ENCODE measurements around the gene USP36.

USP36 gene

DNA sequence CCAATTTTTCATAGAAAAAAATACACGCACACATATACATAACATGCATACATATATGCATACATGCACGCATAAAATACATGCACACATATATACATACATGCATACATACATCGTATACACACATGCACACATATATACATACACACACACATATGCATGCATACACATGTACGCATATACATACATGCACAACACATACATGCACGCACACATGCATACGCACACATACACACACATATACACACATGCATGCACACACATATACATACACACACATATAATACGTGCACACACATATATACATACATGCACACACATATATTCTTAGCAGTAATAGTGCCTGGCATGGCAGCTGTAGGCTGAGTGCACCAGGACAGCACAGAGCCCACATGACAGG lies 24.9 kb downstream of the USP36 start:
- TF ChIP-seq, protein P1, sequence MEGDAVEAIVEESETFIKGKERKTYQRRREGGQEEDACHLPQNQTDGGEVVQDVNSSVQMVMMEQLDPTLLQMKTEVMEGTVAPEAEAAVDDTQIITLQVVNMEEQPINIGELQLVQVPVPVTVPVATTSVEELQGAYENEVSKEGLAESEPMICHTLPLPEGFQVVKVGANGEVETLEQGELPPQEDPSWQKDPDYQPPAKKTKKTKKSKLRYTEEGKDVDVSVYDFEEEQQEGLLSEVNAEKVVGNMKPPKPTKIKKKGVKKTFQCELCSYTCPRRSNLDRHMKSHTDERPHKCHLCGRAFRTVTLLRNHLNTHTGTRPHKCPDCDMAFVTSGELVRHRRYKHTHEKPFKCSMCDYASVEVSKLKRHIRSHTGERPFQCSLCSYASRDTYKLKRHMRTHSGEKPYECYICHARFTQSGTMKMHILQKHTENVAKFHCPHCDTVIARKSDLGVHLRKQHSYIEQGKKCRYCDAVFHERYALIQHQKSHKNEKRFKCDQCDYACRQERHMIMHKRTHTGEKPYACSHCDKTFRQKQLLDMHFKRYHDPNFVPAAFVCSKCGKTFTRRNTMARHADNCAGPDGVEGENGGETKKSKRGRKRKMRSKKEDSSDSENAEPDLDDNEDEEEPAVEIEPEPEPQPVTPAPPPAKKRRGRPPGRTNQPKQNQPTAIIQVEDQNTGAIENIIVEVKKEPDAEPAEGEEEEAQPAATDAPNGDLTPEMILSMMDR (IDR thresholded peaks at IDR 0.05), result no peak
- no peak for DNase-seq (ENCODE audit: low spot score)
- H3K27ac ChIP-seq, result no peak overlapping the region
- H3K4me3 ChIP-seq, result no peak overlapping the region

DNA sequence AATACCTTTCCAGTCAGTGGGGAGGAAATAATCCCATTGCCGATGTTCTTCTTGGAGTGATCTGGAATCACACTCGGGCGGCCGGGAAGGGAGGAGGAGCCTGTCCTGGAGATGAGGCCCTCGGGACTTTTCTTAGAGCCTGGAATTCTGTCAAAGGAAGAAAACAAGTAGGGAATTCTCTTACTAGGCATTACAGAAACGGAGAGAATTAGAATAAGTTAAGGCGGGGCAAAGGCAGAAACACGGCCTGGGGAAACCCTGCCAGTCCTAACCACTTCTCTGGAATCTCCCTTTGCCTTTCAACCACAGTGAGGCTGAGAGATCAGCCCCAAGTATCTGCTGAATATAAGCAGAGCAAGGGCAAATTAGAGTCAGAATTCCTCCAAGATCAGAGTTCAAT lies 27.8 kb downstream of the USP36 start:
- Histone ChIP-seq H3K27ac (peak overlapping the region in 1 of 2 donors; percentile 52), H3K4me3 (no peak overlapping the region)
- TF ChIP-seq, protein P1 (IDR thresholded peaks at IDR 0.05), result no peak
- DNase-seq (ENCODE audit: low spot score), result no peak

DNA sequence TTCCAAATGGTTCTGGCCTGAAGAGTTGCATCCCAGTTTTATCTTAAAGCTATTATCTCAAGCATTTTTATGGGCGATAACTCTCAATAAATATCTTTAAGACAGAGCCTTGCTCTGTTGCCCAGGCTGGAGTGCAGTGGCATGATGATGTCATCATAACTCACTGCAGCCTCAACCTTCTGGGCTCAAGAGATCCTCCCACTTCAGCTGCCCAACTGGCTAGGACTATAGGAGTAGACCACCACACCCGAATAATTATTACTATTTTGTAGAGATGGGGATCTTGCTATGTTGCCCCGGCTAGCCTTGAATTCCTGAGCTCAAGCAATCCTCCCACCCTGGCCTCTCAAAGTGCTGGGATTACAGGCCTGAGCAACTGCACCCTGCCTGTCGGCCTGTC lies 32.5 kb downstream of the USP36 start:
- DNase-seq (ENCODE audit: low spot score), result no peak
- TF ChIP-seq, protein P1 (IDR thresholded peaks at IDR 0.05), result no peak
- Histone ChIP-seq H3K4me3 (no peak overlapping the region), H3K27ac (no peak overlapping the region)

DNA sequence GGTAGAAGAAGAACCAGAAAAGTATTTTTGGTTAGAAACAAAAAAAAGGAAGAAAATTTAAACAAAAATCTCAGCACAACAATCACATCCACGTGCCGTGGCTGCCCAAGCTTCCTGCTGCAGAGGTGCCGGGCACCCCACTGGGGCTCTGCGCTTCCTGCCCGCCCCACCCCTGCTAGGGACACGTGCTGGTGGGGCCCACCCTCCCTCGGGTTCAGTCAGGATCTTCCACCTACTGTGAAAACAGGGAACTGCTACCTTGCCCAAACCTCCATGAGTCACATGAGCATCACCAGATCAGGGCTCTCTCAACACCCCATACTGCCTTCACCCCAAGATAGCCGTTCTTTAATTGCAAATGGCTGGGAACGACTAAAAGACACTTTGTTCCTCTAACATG lies 34.2 kb downstream of the USP36 start:
- DNase-seq (ENCODE audit: low spot score), result no peak
- TF ChIP-seq, protein P1 (IDR thresholded peaks at IDR 0.05), result no peak
- no peak overlapping the region for H3K4me3 ChIP-seq
- peak overlapping the region in 1 of 2 donors; percentile 46 for H3K27ac ChIP-seq

DNA sequence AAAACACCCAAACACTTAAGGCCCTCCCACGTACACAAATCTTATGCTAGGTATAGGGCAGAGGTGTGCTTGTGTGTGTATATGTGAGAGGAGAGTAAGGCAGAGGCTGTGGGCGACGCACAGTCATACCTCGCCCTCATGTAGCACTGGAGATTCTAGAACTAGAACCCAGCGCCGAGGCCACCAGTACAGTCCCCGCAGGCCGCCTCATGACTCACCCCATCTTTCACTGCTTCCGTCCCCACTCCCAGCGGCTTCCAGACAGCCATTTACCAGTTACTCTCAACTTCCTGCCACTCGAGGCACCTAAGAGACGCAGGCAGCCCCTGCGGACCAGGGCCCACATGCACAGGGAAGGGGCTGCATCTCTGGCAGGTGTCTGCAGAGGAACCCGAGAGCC lies 35.3 kb downstream of the USP36 start:
- TF ChIP-seq, protein P1 (IDR thresholded peaks at IDR 0.05), result no peak
- H3K27ac ChIP-seq, result peak overlapping the region in 1 of 2 donors; percentile 49

DNA sequence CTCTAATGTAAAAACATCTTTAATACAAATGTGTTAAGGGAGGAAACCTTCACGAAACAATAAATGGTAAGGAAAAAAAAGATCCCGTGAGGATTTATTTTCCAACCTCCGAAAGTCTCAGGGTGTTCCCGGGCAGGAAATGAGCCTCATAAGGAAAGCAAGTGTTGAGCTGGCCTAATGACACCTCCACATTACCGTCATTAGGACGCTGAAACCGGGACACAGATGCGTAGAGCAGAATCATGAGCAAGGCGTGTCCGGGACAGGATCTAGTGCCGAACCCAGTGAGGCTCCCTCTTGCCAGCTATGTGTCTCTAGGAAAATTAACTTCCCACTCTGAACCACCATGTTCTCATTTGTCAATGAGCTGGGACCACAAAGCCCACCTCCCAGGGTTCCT lies 35.8 kb downstream of the USP36 start:
- Histone ChIP-seq H3K4me3 (no peak overlapping the region), H3K27ac (peak overlapping the region in 1 of 2 donors; percentile 49)
- DNase-seq (ENCODE audit: low spot score), result no peak
- TF ChIP-seq, protein P1 (IDR thresholded peaks at IDR 0.05), result no peak

More for the DNA sequence above, 35.3 kb downstream of the USP36 start:
- no peak for DNase-seq (ENCODE audit: low spot score)
- no peak overlapping the region for H3K4me3 ChIP-seq

DNA sequence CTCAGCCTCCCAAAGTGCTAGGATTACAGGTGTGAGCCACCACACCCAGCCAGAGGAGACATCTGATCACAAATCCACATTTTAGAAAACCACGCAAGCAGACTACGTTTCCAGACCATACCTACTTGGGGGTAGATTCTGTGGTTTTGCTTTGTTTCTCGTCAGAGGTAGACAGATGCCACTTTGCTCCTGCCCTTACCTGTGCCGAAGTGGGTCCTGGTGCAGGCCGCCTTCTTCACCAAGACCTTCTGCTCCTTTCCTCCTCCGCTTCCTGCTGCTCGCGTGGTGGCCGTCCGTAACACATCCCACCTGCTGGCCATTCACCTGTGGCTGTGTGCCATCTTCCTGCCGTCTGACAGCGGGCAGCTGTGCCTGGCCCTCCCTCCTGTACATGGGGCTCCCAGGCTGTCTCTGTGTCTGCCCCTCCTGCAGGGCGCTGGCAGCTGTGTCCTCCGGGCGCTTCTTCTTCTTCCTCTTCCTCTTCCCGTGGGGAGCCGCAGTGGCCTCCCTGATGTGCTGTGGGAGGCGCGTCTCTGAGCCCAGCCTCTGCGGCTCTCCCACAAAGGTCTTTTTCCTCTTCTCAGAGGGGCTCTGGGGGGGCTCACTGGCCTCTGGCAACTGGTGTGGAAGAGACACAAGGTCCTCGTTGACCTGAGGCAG lies 37.3 kb downstream of the USP36 start:
- no peak for DNase-seq (ENCODE audit: low spot score)
- Histone ChIP-seq H3K27ac (peak overlapping the region in 1 of 2 donors; percentile 64), H3K4me3 (no peak overlapping the region)
- TF ChIP-seq, protein P1 (IDR thresholded peaks at IDR 0.05), result no peak

All from coronary artery (tissue), 2 donors.